ENCODE data around the gene TAF6L.
"Not testable (repeated sequence)": the region's sequence is repeated elsewhere in the genome, so short reads cannot be mapped to it uniquely, and the experiment has no call there.

The TAF6L gene

DNA sequence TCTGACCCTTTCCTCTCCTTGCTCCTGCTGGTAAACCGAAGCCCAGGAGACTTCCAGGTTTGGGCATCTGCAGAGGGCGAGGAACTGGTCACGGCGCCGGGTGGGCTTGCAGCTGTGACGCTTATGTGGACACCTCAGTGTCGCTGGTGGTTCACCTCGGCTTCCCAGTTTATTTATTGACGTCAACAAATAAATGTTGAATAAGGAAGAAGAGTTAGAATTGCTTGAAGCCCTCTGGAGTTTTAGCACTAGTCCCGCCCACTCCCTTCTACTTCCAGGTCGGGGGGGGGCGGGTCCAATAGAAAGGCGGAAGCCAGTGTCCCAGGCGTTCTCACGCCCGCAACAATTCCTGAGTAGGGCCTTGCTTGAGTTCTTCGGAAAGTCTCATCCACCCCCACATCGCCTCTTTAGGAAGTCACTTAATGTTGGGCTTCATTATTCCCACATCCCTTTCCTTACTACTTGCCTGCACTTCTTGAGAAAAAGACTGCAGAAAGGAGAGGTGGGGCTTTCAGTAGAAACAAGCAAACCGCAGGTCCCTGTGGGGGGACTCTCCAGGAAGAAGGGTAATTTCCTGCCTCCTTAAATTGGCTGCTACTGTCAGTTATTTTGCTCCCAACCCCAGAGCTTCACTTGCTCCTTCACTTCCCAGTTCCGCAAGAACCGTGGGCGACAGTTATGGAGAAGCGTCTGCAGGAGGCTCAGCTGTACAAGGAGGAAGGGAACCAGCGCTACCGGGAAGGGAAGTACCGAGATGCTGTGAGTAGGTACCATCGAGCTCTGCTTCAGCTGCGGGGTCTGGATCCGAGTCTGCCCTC is 42.8 kb upstream of the TAF6L start, which contains the start of gene TTC9C:
Gene TTC9C, plus strand, starts transcription at position 316 of the 818 bp plus-strand sequence. Its CDS starts 363 bp downstream, at position 679.
- Histone ChIP-seq H3K9ac (ENCODE audit: low read length) (peak within 1 kb of the TSS; percentile 87), H3K4me3 (ENCODE audit: low read depth, low read length) (peak within 1 kb of the TSS; percentile 85), H2AK5ac (ENCODE audit: low read length) (peak within 1 kb of the TSS; percentile 69), H3K79me1 (ENCODE audit: low read length) (peaks cover 22% of the 10 kb centered on the region), H3K14ac (ENCODE audit: low read length) (peak within 1 kb of the TSS; percentile 97), H3K27me3 (ENCODE audit: insufficient read depth, low read length) (no peaks in the 10 kb centered on the region), H2AFZ (ENCODE audit: insufficient read depth, low read length, poor library complexity) (peak within 1 kb of the TSS; percentile 87), H3K27ac (ENCODE audit: low read depth, low read length) (peak within 1 kb of the TSS; percentile 99), H3K79me2 (ENCODE audit: control insufficient read depth, insufficient read depth, low read length, poor library complexity) (peaks cover 30% of the 10 kb centered on the region), H4K91ac (ENCODE audit: low read depth, low read length) (peak within 1 kb of the TSS; percentile 98), H3K9me3 (ENCODE audit: insufficient read depth, low read depth, low read length) (no peaks in the 10 kb centered on the region), H2BK120ac (ENCODE audit: insufficient read depth, low read length, poor library complexity) (peak within 1 kb of the TSS; percentile 91), H3K36me3 (ENCODE audit: control insufficient read depth in 1 of 2, insufficient read depth in 2 of 2, low read length in 2 of 2) (peaks cover 8 to 10% of the 10 kb centered on the region in 2 experiments), H3K18ac (ENCODE audit: low read length) (peak within 1 kb of the TSS; percentile 94), H4K12ac (ENCODE audit: low read depth, low read length) (peak within 1 kb of the TSS; percentile 92), H4K8ac (ENCODE audit: low read depth, low read length) (peak within 1 kb of the TSS; percentile 99), H2BK5ac (ENCODE audit: low read depth, low read length, poor library complexity) (peak within 1 kb of the TSS; percentile 92), H3K23ac (ENCODE audit: low read length) (no peak within 1 kb of the TSS), H3K4me2 (ENCODE audit: low read length) (peak within 1 kb of the TSS; percentile 61), H2BK12ac (ENCODE audit: low read length) (peak within 1 kb of the TSS; percentile 16), H3K4me1 (ENCODE audit: control insufficient read depth in 1 of 2, insufficient read depth in 2 of 2, low read length in 2 of 2) (peaks cover 2 to 4% of the 10 kb centered on the region in 2 experiments), H3K4ac (ENCODE audit: low read depth, low read length) (peak within 1 kb of the TSS; percentile 80)
- WGBS (ENCODE audit: extremely low coverage, insufficient coverage, insufficient read length) = no CpG with 5 or more reads among the region's 29 CpGs
- peak; percentile 85 to 86 for DNase-seq

DNA sequence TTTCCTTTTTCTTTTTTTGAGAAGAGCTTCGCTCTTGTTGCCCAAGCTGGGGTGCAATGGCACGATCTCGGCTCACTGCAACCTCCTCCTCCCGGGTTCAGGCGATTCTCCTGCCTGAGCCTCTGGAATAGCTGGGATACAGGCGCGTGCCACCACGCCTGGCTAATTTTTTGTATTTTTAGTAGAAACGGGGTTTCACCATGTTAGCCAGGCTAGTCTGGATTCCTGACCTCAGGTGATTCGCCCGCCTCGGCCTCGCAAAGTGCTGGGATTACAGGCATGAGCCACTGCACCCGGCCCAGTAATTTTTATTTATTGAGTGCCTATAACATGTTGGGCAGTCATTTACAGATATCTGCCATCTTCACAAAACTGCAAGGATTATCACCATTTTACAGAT is 41.1 kb upstream of the TAF6L start:
- H3K4me3 ChIP-seq (ENCODE audit: low read depth, low read length); H3K14ac ChIP-seq (ENCODE audit: low read length); H3K9me3 ChIP-seq (ENCODE audit: insufficient read depth, low read depth, low read length); H3K9ac ChIP-seq (ENCODE audit: low read length); H3K23ac ChIP-seq (ENCODE audit: low read length); H2AK5ac ChIP-seq (ENCODE audit: low read length); H2BK12ac ChIP-seq (ENCODE audit: low read length); H3K18ac ChIP-seq (ENCODE audit: low read length); H3K27me3 ChIP-seq (ENCODE audit: insufficient read depth, low read length); H2AFZ ChIP-seq (ENCODE audit: insufficient read depth, low read length, poor library complexity); H3K4me1 ChIP-seq (ENCODE audit: control insufficient read depth in 1 of 2, insufficient read depth in 2 of 2, low read length in 2 of 2); DNase-seq; H2BK5ac ChIP-seq (ENCODE audit: low read depth, low read length, poor library complexity); H3K27ac ChIP-seq (ENCODE audit: low read depth, low read length); H4K8ac ChIP-seq (ENCODE audit: low read depth, low read length); H2BK120ac ChIP-seq (ENCODE audit: insufficient read depth, low read length, poor library complexity); H4K12ac ChIP-seq (ENCODE audit: low read depth, low read length); H4K91ac ChIP-seq (ENCODE audit: low read depth, low read length); H3K4me2 ChIP-seq (ENCODE audit: low read length): not testable (repeated sequence)
- Histone ChIP-seq H3K79me2 (ENCODE audit: control insufficient read depth, insufficient read depth, low read length, poor library complexity) (peaks cover 27% of the 10 kb centered on the region), H3K79me1 (ENCODE audit: low read length) (peaks cover 22% of the 10 kb centered on the region), H3K36me3 (ENCODE audit: control insufficient read depth in 1 of 2, insufficient read depth in 2 of 2, low read length in 2 of 2) (peaks cover 8 to 11% of the 10 kb centered on the region in 2 experiments), H3K4ac (ENCODE audit: low read depth, low read length) (peak overlapping the region; percentile 48)
- whole genome bisulfite sequencing (ENCODE audit: extremely low coverage, insufficient coverage, insufficient read length) = no CpG with 5 or more reads among the region's 14 CpGs

- H3K18ac ChIP-seq (ENCODE audit: low read length) = no peak overlapping the region
- H3K79me2 ChIP-seq (ENCODE audit: control insufficient read depth, insufficient read depth, low read length, poor library complexity) = peaks cover 5% of the 10 kb centered on the region
- no CpG with 5 or more reads among the region's 2 CpGs for WGBS (ENCODE audit: extremely low coverage, insufficient coverage, insufficient read length)
- H2BK120ac ChIP-seq (ENCODE audit: insufficient read depth, low read length, poor library complexity) = no peak overlapping the region
- no peak overlapping the region for H2AK5ac ChIP-seq (ENCODE audit: low read length)
- H3K4me2 ChIP-seq (ENCODE audit: low read length) = no peak overlapping the region
- peaks cover 14 to 27% of the 10 kb centered on the region in 2 experiments for H3K36me3 ChIP-seq (ENCODE audit: control insufficient read depth in 1 of 2, insufficient read depth in 2 of 2, low read length in 2 of 2)
- H4K12ac ChIP-seq (ENCODE audit: low read depth, low read length) = no peak overlapping the region
- peaks cover 2 to 6% of the 10 kb centered on the region in 2 experiments for H3K4me1 ChIP-seq (ENCODE audit: control insufficient read depth in 1 of 2, insufficient read depth in 2 of 2, low read length in 2 of 2)
- no peak overlapping the region for H2BK5ac ChIP-seq (ENCODE audit: low read depth, low read length, poor library complexity)
- no peaks in the 10 kb centered on the region for H3K27me3 ChIP-seq (ENCODE audit: insufficient read depth, low read length)
- no peak overlapping the region for H3K4me3 ChIP-seq (ENCODE audit: low read depth, low read length)
- no peak overlapping the region for H3K9ac ChIP-seq (ENCODE audit: low read length)
- H2AFZ ChIP-seq (ENCODE audit: insufficient read depth, low read length, poor library complexity) = no peak overlapping the region
- peaks cover 8% of the 10 kb centered on the region for H3K79me1 ChIP-seq (ENCODE audit: low read length)
- H3K27ac ChIP-seq (ENCODE audit: low read depth, low read length) = no peak overlapping the region
- no peak overlapping the region for H3K4ac ChIP-seq (ENCODE audit: low read depth, low read length)
- H3K14ac ChIP-seq (ENCODE audit: low read length) = no peak overlapping the region
- no peaks in the 10 kb centered on the region for H3K9me3 ChIP-seq (ENCODE audit: insufficient read depth, low read depth, low read length)
- no peak overlapping the region for H3K23ac ChIP-seq (ENCODE audit: low read length)
- no peak overlapping the region for H4K91ac ChIP-seq (ENCODE audit: low read depth, low read length)
- DNase-seq = peak in 1 of 2 donors; percentile 58
- H4K8ac ChIP-seq (ENCODE audit: low read depth, low read length) = no peak overlapping the region
- H2BK12ac ChIP-seq (ENCODE audit: low read length) = no peak overlapping the region
Measured at GRCh38 chr11:62732830-62733229, 38.4 kb upstream of the TAF6L start.

- Histone ChIP-seq H2BK5ac (ENCODE audit: low read depth, low read length, poor library complexity) (no peak overlapping the region), H2AK5ac (ENCODE audit: low read length) (no peak overlapping the region), H3K14ac (ENCODE audit: low read length) (no peak overlapping the region), H3K9me3 (ENCODE audit: insufficient read depth, low read depth, low read length) (no peaks in the 10 kb centered on the region), H3K79me1 (ENCODE audit: low read length) (no peaks in the 10 kb centered on the region), H3K4me1 (ENCODE audit: control insufficient read depth in 1 of 2, insufficient read depth in 2 of 2, low read length in 2 of 2) (peaks cover 0 to 2% of the 10 kb centered on the region in 2 experiments), H3K9ac (ENCODE audit: low read length) (no peak overlapping the region), H2BK12ac (ENCODE audit: low read length) (no peak overlapping the region), H3K79me2 (ENCODE audit: control insufficient read depth, insufficient read depth, low read length, poor library complexity) (no peaks in the 10 kb centered on the region), H2AFZ (ENCODE audit: insufficient read depth, low read length, poor library complexity) (no peak overlapping the region), H3K23ac (ENCODE audit: low read length) (peak overlapping the region; percentile 81), H3K27ac (ENCODE audit: low read depth, low read length) (no peak overlapping the region), H4K8ac (ENCODE audit: low read depth, low read length) (no peak overlapping the region), H4K91ac (ENCODE audit: low read depth, low read length) (no peak overlapping the region), H3K4me2 (ENCODE audit: low read length) (no peak overlapping the region), H4K12ac (ENCODE audit: low read depth, low read length) (no peak overlapping the region), H3K4me3 (ENCODE audit: low read depth, low read length) (no peak overlapping the region), H3K18ac (ENCODE audit: low read length) (no peak overlapping the region), H3K27me3 (ENCODE audit: insufficient read depth, low read length) (no peaks in the 10 kb centered on the region), H3K36me3 (ENCODE audit: control insufficient read depth in 1 of 2, insufficient read depth in 2 of 2, low read length in 2 of 2) (peaks cover 31 to 47% of the 10 kb centered on the region in 2 experiments), H2BK120ac (ENCODE audit: insufficient read depth, low read length, poor library complexity) (no peak overlapping the region), H3K4ac (ENCODE audit: low read depth, low read length) (no peak overlapping the region)
- DNase-seq = no peak
Measured at GRCh38 chr11:62737196-62737595, 34.0 kb upstream of the TAF6L start.
